Ishikawa (cell line): Measurements from ENCODE around the gene GABRA1.
A peak's percentile ranks its signal among the peaks of the same experiment; 100 is the strongest.

Experiments used
- CEBPB ChIP-seq: IDR thresholded peaks from 2 replicates; pipeline ENCODE4 v1.6.1; 2012
- CREB1 ChIP-seq: IDR thresholded peaks from 2 replicates; pipeline ENCODE4 v1.6.1; 2012; ENCODE audit warnings: low read depth
- EGR1 ChIP-seq: IDR thresholded peaks from 2 replicates; pipeline ENCODE4 v1.6.1; 2012
- EP300 ChIP-seq: IDR thresholded peaks from 2 replicates; pipeline ENCODE4 v1.6.1; 2012; ENCODE audit warnings: borderline replicate concordance
- FOXM1 ChIP-seq: IDR thresholded peaks from 2 replicates; pipeline ENCODE4 v1.6.1; 2012; ENCODE audit warnings: low read depth, borderline replicate concordance
- MAX ChIP-seq: IDR thresholded peaks from 2 replicates; pipeline ENCODE4 v1.6.1; 2012
- NFIC ChIP-seq: IDR thresholded peaks from 2 replicates; pipeline ENCODE4 v1.6.1; 2012
- RAD21 ChIP-seq: IDR thresholded peaks from 2 replicates; pipeline ENCODE4 v1.6.1; 2012; ENCODE audit warnings: low read depth
- REST ChIP-seq: IDR thresholded peaks from 2 replicates; pipeline ENCODE4 v1.6.1; 2012; ENCODE audit warnings: low read depth, mild to moderate bottlenecking
- TAF1 ChIP-seq: IDR thresholded peaks from 2 replicates; pipeline ENCODE4 v1.6.1; 2012; ENCODE audit warnings: low read depth, mild to moderate bottlenecking
- TCF12 ChIP-seq: IDR thresholded peaks from 2 replicates; pipeline ENCODE4 v1.6.1; 2012; ENCODE audit warnings: low read depth
- TEAD4 ChIP-seq: IDR thresholded peaks from 2 replicates; pipeline ENCODE4 v1.6.1; 2012
- USF1 ChIP-seq: IDR thresholded peaks from 2 replicates; pipeline ENCODE4 v1.6.1; 2012
- YY1 ChIP-seq: IDR thresholded peaks from 2 replicates; pipeline ENCODE4 v1.6.1; 2012; ENCODE audit warnings: low read depth
- ZBTB7A ChIP-seq: IDR thresholded peaks from 2 replicates; pipeline ENCODE4 v1.6.1; 2012; ENCODE audit warnings: low read depth

GABRA1 gene

GRCh38 chr5:161863259-161863658 is 15.3 kb downstream of the GABRA1 start:
- TF ChIP-seq CREB1 (no peak), EP300 (no peak), EGR1 (no peak), USF1 (no peak), CEBPB (no peak), REST (no peak), YY1 (no peak), RAD21 (no peak), ZBTB7A (no peak)

- TF ChIP-seq FOXM1 (no peak), CEBPB (no peak), ZBTB7A (no peak), TCF12 (no peak), EGR1 (no peak), TAF1 (no peak), USF1 (no peak), TEAD4 (no peak), REST (no peak), YY1 (no peak), RAD21 (no peak), MAX (no peak), CREB1 (no peak), EP300 (no peak), NFIC (no peak)
Measured at GRCh38 chr5:161863811-161864210, 15.9 kb downstream of the GABRA1 start.

- TF ChIP-seq TEAD4, result no peak
- TF ChIP-seq NFIC, result no peak
- TF ChIP-seq FOXM1, result no peak
- TF ChIP-seq TAF1, result no peak
- no peak for TF ChIP-seq ZBTB7A
- no peak for TF ChIP-seq MAX
- TF ChIP-seq CREB1, result no peak
- no peak for TF ChIP-seq TCF12
- TF ChIP-seq USF1, result no peak
- TF ChIP-seq EGR1, result no peak
- no peak for TF ChIP-seq RAD21
- no peak for TF ChIP-seq REST
- TF ChIP-seq CEBPB, result no peak
Measured at GRCh38 chr5:161865510-161865909, 17.6 kb downstream of the GABRA1 start.

GRCh38 chr5:161889971-161890370 is 42.1 kb downstream of the GABRA1 start:
- TF ChIP-seq REST (peak; percentile 79), FOXM1 (no peak)
